ENCODE measurements around the gene ASF1A. TPM values are rescaled to one million over a fixed set of nuclear protein-coding genes. Genes with fewer than 3 reads are reported as not detected.

ASF1A gene
- total RNA-seq, 1 experiment from 2014 or later, result 34.4 TPM

- H3K56ac ChIP-seq (ENCODE audit: insufficient read length, low read depth, low read length), result no peak overlapping the region
- no peak overlapping the region for H3K18ac ChIP-seq (ENCODE audit: insufficient read length, low read depth, low read length)
- no peak overlapping the region for H2BK20ac ChIP-seq (ENCODE audit: low read depth, low read length, poor library complexity, severe bottlenecking)
- H3K4me3 Mint-ChIP-seq, result no peak overlapping the region
- no peak overlapping the region for H4K91ac ChIP-seq (ENCODE audit: insufficient read length, low read depth, low read length)
- H3K9me3 ChIP-seq (ENCODE audit: control insufficient read depth, low read depth, low read length), result no peaks in the 10 kb centered on the region
- H2AK5ac ChIP-seq (ENCODE audit: insufficient read length, low read length), result no peak overlapping the region
- no peak overlapping the region for H3K27ac ChIP-seq (ENCODE audit: insufficient read length, low read depth, low read length)
- H3K23ac ChIP-seq (ENCODE audit: insufficient read length, low read depth, low read length), result no peak overlapping the region
- no peak overlapping the region for H3K14ac ChIP-seq (ENCODE audit: insufficient read depth, low read length)
- no peak overlapping the region for H3K9ac ChIP-seq (ENCODE audit: extremely low read depth, insufficient read length, low read length)
- DNase-seq, result no peak
- TF ChIP-seq CTCF (conservative IDR thresholded peaks at IDR 0.05), result no peak
- no CpG with 5 or more reads among the region's 2 CpGs for WGBS (ENCODE audit: extremely low coverage, insufficient read length, low lambda C conversion rate)
- no peak overlapping the region for H4K5ac ChIP-seq (ENCODE audit: insufficient read length, low read depth, low read length)
- no peaks in the 10 kb centered on the region for H3K23me2 ChIP-seq (ENCODE audit: insufficient read length, low read depth, low read length, poor library complexity, severe bottlenecking)
- no peak overlapping the region for H3K4ac ChIP-seq (ENCODE audit: low read depth, low read length)
- H3K27me3 ChIP-seq (ENCODE audit: insufficient read depth, low read length), result no peaks in the 10 kb centered on the region
- no peak overlapping the region for H4K8ac ChIP-seq (replicated peaks; ENCODE audit: insufficient read length, low read depth, low read length)
- peaks cover 0 to 8% of the 10 kb centered on the region in 2 experiments; a peak in 2 of 4 replicates for H3K4me1 Mint-ChIP-seq
- H3K4me2 ChIP-seq (ENCODE audit: insufficient read depth, insufficient read length, low read length), result no peak overlapping the region
- no peak overlapping the region for H3K27ac Mint-ChIP-seq
- no peak overlapping the region for H2BK12ac ChIP-seq (ENCODE audit: insufficient read length, low read depth, low read length)
- no peaks in the 10 kb centered on the region for H3K79me2 ChIP-seq (ENCODE audit: insufficient read depth, low read length)
- no peaks in the 10 kb centered on the region for H3K79me1 ChIP-seq (ENCODE audit: insufficient read depth, low read depth, low read length, poor library complexity, severe bottlenecking)
- no peaks in the 10 kb centered on the region for H3K27me3 Mint-ChIP-seq (ENCODE audit: low read depth)
- H3K9me3 Mint-ChIP-seq, result peaks cover 10 to 11% of the 10 kb centered on the region in 2 experiments
- H3K4me1 ChIP-seq (ENCODE audit: insufficient read depth, low read length), result no peaks in the 10 kb centered on the region
- no peak overlapping the region for H2BK120ac ChIP-seq (ENCODE audit: low read depth, low read length, poor library complexity, severe bottlenecking)
- no peak overlapping the region for H2BK5ac ChIP-seq (ENCODE audit: insufficient read length, low read length)
- H3K36me3 Mint-ChIP-seq (ENCODE audit: insufficient read depth in 1 of 3, low read depth in 3 of 3), result peaks cover 6 to 12% (median 10%) of the 10 kb centered on the region in 3 experiments
- H3T11ph ChIP-seq (ENCODE audit: low read length), result no peak overlapping the region
- H2BK15ac ChIP-seq (ENCODE audit: low read depth, low read length), result no peak overlapping the region
- H4K20me1 ChIP-seq (ENCODE audit: control insufficient read depth, insufficient read depth, insufficient read length), result no peaks in the 10 kb centered on the region
- no peak overlapping the region for H2AFZ ChIP-seq (ENCODE audit: low read length)
These were observed 28.9 kb upstream of the ASF1A start for GRCh38 chr6:118865100-118865391.
